Osteoblast (primary cell): ENCODE measurements around the gene DIP2B. TPM values are rescaled to one million over a fixed set of nuclear protein-coding genes. Genes with fewer than 3 reads are reported as not detected.

Source experiments
- DNase-seq: peaks from one replicate; pipeline ENCODE4 v3.0.0; 2011; ENCODE audit warnings: low spot score, mixed read lengths; ENCODE audit not compliant: insufficient read length; ENCODE audit errors: missing footprints
- H2AFZ ChIP-seq: 2 replicates; pipeline ENCODE4 v1.6.0; 2011; ENCODE audit warnings: mild to moderate bottlenecking, low read length
- H3K27ac ChIP-seq: 2 replicates; pipeline ENCODE4 v1.5.1; 2011; ENCODE audit warnings: mild to moderate bottlenecking, low read depth, low read length, moderate library complexity
- H3K27me3 ChIP-seq: 2 replicates; pipeline ENCODE4 v1.6.0; 2012; ENCODE audit warnings: mild to moderate bottlenecking, control low read depth, inconsistent platforms, low read length, moderate library complexity; ENCODE audit not compliant: insufficient read depth
- H3K36me3 ChIP-seq: 2 replicates; pipeline ENCODE4 v1.5.1; 2011; ENCODE audit warnings: mild to moderate bottlenecking, low read length, control low read depth, moderate library complexity; ENCODE audit not compliant: insufficient read depth
- H3K4me1 ChIP-seq: 2 replicates; pipeline ENCODE4 v1.5.1; 2011; ENCODE audit warnings: mild to moderate bottlenecking, low read length, control low read depth, moderate library complexity; ENCODE audit not compliant: insufficient read depth
- H3K4me2 ChIP-seq: 2 replicates; pipeline ENCODE4 v1.6.0; 2011; ENCODE audit warnings: mild to moderate bottlenecking, low read length; ENCODE audit not compliant: insufficient read depth
- H3K4me3 ChIP-seq: fragments of 200-600 bp; sonication (generic); 3 replicates; pipeline ENCODE4 v1.5.1; 2012; ENCODE audit warnings: mild to moderate bottlenecking, low read length, inconsistent platforms; ENCODE audit not compliant: insufficient read depth
- H3K79me2 ChIP-seq: 2 replicates; pipeline ENCODE4 v1.6.0; 2012; ENCODE audit warnings: mild to moderate bottlenecking, low read length, control low read depth, inconsistent platforms; ENCODE audit not compliant: insufficient read depth
- H3K9me3 ChIP-seq: 2 replicates; pipeline ENCODE4 v1.5.1; 2011; ENCODE audit warnings: low read depth, low read length, control low read depth
- H4K20me1 ChIP-seq: 2 replicates; pipeline ENCODE4 v1.6.0; 2012; ENCODE audit warnings: mild to moderate bottlenecking, low read length, control low read depth; ENCODE audit not compliant: insufficient read depth
- CTCF ChIP-seq: IDR thresholded peaks from 2 replicates; pipeline ENCODE4 v1.5.1; 2011; ENCODE audit warnings: mild to moderate bottlenecking, low read depth, low read length, moderate library complexity; ENCODE audit errors: extremely low read depth
- total RNA-seq: library from RNA; depleted of rRNA; stranded (reverse); fragments of >200 nt; gene quantifications from 2 replicates; pipeline ENCODE4 v1.2.3, GENCODE V29; 2012

The DIP2B gene
- total RNA-seq, 1 donor = 28.2 TPM

GRCh38 chr12:50640321-50640939, 135.6 kb downstream of the DIP2B start:
- H3K4me3 ChIP-seq = no peak overlapping the region
- H3K4me2 ChIP-seq = no peak overlapping the region
- H3K36me3 ChIP-seq = peaks cover 3% of the 10 kb centered on the region
- no peak overlapping the region for H2AFZ ChIP-seq
- H3K27me3 ChIP-seq = no peaks in the 10 kb centered on the region
- no peaks in the 10 kb centered on the region for H4K20me1 ChIP-seq
- no peak overlapping the region for H3K27ac ChIP-seq
- TF ChIP-seq CTCF = no peak
- DNase-seq = no peak
- no peaks in the 10 kb centered on the region for H3K9me3 ChIP-seq
- peaks cover 15% of the 10 kb centered on the region for H3K79me2 ChIP-seq
- H3K4me1 ChIP-seq = peaks cover 9% of the 10 kb centered on the region

DNA sequence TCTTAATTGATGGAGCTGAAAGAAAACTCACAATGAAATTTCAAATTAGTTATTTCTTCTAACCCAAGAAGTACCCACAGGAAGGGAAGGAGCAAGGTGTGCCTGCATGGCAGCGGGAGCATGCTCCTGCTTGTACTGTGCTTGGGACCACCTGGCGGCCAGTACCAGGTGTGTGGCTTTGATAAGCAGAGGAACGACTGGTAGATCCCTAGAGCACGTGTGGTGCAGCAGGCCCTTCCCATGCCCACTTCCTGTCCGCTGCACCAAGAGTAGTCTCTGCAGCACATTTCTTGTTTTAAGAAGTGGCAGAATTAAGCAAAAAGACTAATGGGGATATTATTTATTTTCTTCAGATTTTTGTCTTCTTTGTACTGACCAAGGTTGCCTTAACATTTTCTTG, 136.8 kb downstream of the DIP2B start:
- no peaks in the 10 kb centered on the region for H3K9me3 ChIP-seq
- no peaks in the 10 kb centered on the region for H3K27me3 ChIP-seq
- H3K79me2 ChIP-seq = peaks cover 13% of the 10 kb centered on the region
- no peak for DNase-seq
- H4K20me1 ChIP-seq = no peaks in the 10 kb centered on the region
- peak overlapping the region; percentile 51 for H3K27ac ChIP-seq
- H3K4me3 ChIP-seq = no peak overlapping the region
- TF ChIP-seq CTCF = no peak
- no peak overlapping the region for H3K4me2 ChIP-seq
- H3K4me1 ChIP-seq = peaks cover 9% of the 10 kb centered on the region
- H2AFZ ChIP-seq = no peak overlapping the region
- peaks cover 3% of the 10 kb centered on the region for H3K36me3 ChIP-seq

DNA sequence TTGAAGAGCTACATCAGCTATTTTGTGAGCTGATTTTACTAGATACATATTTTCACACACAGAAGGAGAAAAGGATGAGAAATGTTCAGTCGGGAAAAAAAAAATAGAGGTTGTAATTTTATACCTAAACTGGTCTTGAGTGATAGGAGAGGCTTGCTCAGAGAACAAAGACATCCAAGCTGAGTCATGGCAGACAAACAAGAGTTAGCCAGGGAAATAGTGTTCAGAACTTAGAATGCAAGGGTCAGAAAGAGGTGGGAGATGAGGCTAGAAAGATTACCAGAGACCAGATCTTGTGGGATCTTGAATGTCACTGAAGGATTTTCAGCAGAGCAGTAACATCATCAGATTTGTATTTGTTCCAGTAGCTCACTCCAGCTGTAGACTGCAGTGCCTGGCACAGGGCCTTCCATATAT, 137.3 kb downstream of the DIP2B start:
- H3K79me2 ChIP-seq = peaks cover 9% of the 10 kb centered on the region
- H3K27me3 ChIP-seq = no peaks in the 10 kb centered on the region
- no peak for TF ChIP-seq CTCF
- H2AFZ ChIP-seq = no peak overlapping the region
- H3K9me3 ChIP-seq = no peaks in the 10 kb centered on the region
- peak overlapping the region; percentile 16 for H3K4me2 ChIP-seq
- no peaks in the 10 kb centered on the region for H4K20me1 ChIP-seq
- peak; percentile 72 for DNase-seq
- peaks cover 10% of the 10 kb centered on the region for H3K4me1 ChIP-seq
- peaks cover 3% of the 10 kb centered on the region for H3K36me3 ChIP-seq
- peak overlapping the region; percentile 51 for H3K27ac ChIP-seq
- H3K4me3 ChIP-seq = no peak overlapping the region

DNA sequence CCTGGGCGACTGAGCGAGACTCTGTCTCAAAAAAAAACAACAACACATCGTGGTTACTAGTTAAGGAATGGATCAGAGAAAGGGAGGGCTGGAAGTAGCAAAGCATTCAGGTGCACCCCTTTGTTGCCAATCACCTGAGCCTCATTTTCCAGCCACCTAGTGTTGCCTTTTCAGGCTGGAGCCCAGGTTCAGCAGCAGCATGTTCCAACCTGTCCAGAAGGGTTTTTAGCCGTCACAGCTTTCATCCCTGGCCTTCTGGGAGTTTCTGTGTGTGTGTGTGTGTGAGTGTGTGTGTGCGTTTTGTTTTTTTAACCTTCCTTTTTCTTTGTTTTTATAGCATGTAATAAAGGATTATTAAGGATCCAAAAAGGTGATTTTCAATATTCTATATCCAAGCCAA, 138.0 kb downstream of the DIP2B start:
- no peak overlapping the region for H3K4me3 ChIP-seq
- H3K9me3 ChIP-seq = no peaks in the 10 kb centered on the region
- no peak overlapping the region for H2AFZ ChIP-seq
- TF ChIP-seq CTCF = no peak
- H4K20me1 ChIP-seq = no peaks in the 10 kb centered on the region
- H3K27me3 ChIP-seq = no peaks in the 10 kb centered on the region
- H3K4me1 ChIP-seq = peaks cover 16% of the 10 kb centered on the region
- H3K27ac ChIP-seq = no peak overlapping the region
- peaks cover 3% of the 10 kb centered on the region for H3K36me3 ChIP-seq
- DNase-seq = no peak
- no peak overlapping the region for H3K4me2 ChIP-seq
- peaks cover 9% of the 10 kb centered on the region for H3K79me2 ChIP-seq
